ENCODE measurements around the gene SLC29A3.

SLC29A3 gene

GRCh38 chr10:71347587-71348395, 28.7 kb downstream of the SLC29A3 start:
- FAIRE-seq: no peak
- TF ChIP-seq SPI1 (IDR thresholded peaks at IDR 0.05; ENCODE audit: low read depth, low read length) (no peak), POLR2AphosphoS5 (IDR thresholded peaks at IDR 0.05; ENCODE audit: low read depth, low read length) (no peak), TAF1 (IDR thresholded peaks at IDR 0.05; ENCODE audit: low read depth, low read length) (no peak), POU2F2 (IDR thresholded peaks at IDR 0.05; ENCODE audit: low read depth, low read length) (no peak), PAX5 (IDR thresholded peaks at IDR 0.05; ENCODE audit: insufficient read depth, low read length, severe bottlenecking) (no peak), POLR2A (IDR thresholded peaks at IDR 0.05; ENCODE audit: low read depth, low read length) (no peak)
- DNase-seq (ENCODE audit: insufficient read length, low spot score): no peak

- DNase-seq (ENCODE audit: insufficient read length, low spot score): no peak
- TF ChIP-seq SPI1 (IDR thresholded peaks at IDR 0.05; ENCODE audit: low read depth, low read length): no peak
- no peak for TF ChIP-seq POU2F2 (IDR thresholded peaks at IDR 0.05; ENCODE audit: low read depth, low read length)
- TF ChIP-seq TAF1 (IDR thresholded peaks at IDR 0.05; ENCODE audit: low read depth, low read length): no peak
- no peak for TF ChIP-seq PAX5 (IDR thresholded peaks at IDR 0.05; ENCODE audit: insufficient read depth, low read length, severe bottlenecking)
- no peak for TF ChIP-seq POLR2A (IDR thresholded peaks at IDR 0.05; ENCODE audit: low read depth, low read length)
- TF ChIP-seq POLR2AphosphoS5 (IDR thresholded peaks at IDR 0.05; ENCODE audit: low read depth, low read length): no peak
- FAIRE-seq: no peak
These were observed 29.8 kb downstream of the SLC29A3 start for GRCh38 chr10:71348850-71349249.

GRCh38 chr10:71349406-71349805, 30.3 kb downstream of the SLC29A3 start:
- no peak for FAIRE-seq
- no peak for TF ChIP-seq POLR2AphosphoS5 (IDR thresholded peaks at IDR 0.05; ENCODE audit: low read depth, low read length)
- TF ChIP-seq SPI1 (IDR thresholded peaks at IDR 0.05; ENCODE audit: low read depth, low read length): no peak
- no peak for TF ChIP-seq POLR2A (IDR thresholded peaks at IDR 0.05; ENCODE audit: low read depth, low read length)
- TF ChIP-seq PAX5 (IDR thresholded peaks at IDR 0.05; ENCODE audit: insufficient read depth, low read length, severe bottlenecking): no peak
- no peak for TF ChIP-seq TAF1 (IDR thresholded peaks at IDR 0.05; ENCODE audit: low read depth, low read length)
- no peak for TF ChIP-seq POU2F2 (IDR thresholded peaks at IDR 0.05; ENCODE audit: low read depth, low read length)
- no peak for DNase-seq (ENCODE audit: insufficient read length, low spot score)

- DNase-seq (ENCODE audit: insufficient read length, low spot score): no peak
- no peak for FAIRE-seq
- no peak for TF ChIP-seq TAF1 (IDR thresholded peaks at IDR 0.05; ENCODE audit: low read depth, low read length)
- TF ChIP-seq PAX5 (IDR thresholded peaks at IDR 0.05; ENCODE audit: insufficient read depth, low read length, severe bottlenecking): no peak
- no peak for TF ChIP-seq POU2F2 (IDR thresholded peaks at IDR 0.05; ENCODE audit: low read depth, low read length)
- TF ChIP-seq POLR2AphosphoS5 (IDR thresholded peaks at IDR 0.05; ENCODE audit: low read depth, low read length): no peak
- TF ChIP-seq SPI1 (IDR thresholded peaks at IDR 0.05; ENCODE audit: low read depth, low read length): no peak
- TF ChIP-seq POLR2A (IDR thresholded peaks at IDR 0.05; ENCODE audit: low read depth, low read length): no peak
These were observed 32.0 kb downstream of the SLC29A3 start for GRCh38 chr10:71351087-71351486.

- DNase-seq (ENCODE audit: insufficient read length, low spot score): no peak
- FAIRE-seq: no peak
These were observed 32.7 kb downstream of the SLC29A3 start for GRCh38 chr10:71351628-71352319.

GRCh38 chr10:71353639-71354038, 34.6 kb downstream of the SLC29A3 start:
- TF ChIP-seq POU2F2 (IDR thresholded peaks at IDR 0.05; ENCODE audit: low read depth, low read length): no peak
- no peak for TF ChIP-seq POLR2A (IDR thresholded peaks at IDR 0.05; ENCODE audit: low read depth, low read length)
- no peak for TF ChIP-seq SPI1 (IDR thresholded peaks at IDR 0.05; ENCODE audit: low read depth, low read length)
- TF ChIP-seq TAF1 (IDR thresholded peaks at IDR 0.05; ENCODE audit: low read depth, low read length): no peak
- no peak for TF ChIP-seq POLR2AphosphoS5 (IDR thresholded peaks at IDR 0.05; ENCODE audit: low read depth, low read length)
- TF ChIP-seq PAX5 (IDR thresholded peaks at IDR 0.05; ENCODE audit: insufficient read depth, low read length, severe bottlenecking): no peak
- FAIRE-seq: no peak
- no peak for DNase-seq (ENCODE audit: insufficient read length, low spot score)

More at GRCh38 chr10:71351628-71352319, 32.7 kb downstream of the SLC29A3 start:
- TF ChIP-seq POLR2AphosphoS5 (IDR thresholded peaks at IDR 0.05; ENCODE audit: low read depth, low read length): no peak
- TF ChIP-seq POU2F2 (IDR thresholded peaks at IDR 0.05; ENCODE audit: low read depth, low read length): no peak
- no peak for TF ChIP-seq SPI1 (IDR thresholded peaks at IDR 0.05; ENCODE audit: low read depth, low read length)
- TF ChIP-seq POLR2A (IDR thresholded peaks at IDR 0.05; ENCODE audit: low read depth, low read length): no peak
- no peak for TF ChIP-seq TAF1 (IDR thresholded peaks at IDR 0.05; ENCODE audit: low read depth, low read length)
- no peak for TF ChIP-seq PAX5 (IDR thresholded peaks at IDR 0.05; ENCODE audit: insufficient read depth, low read length, severe bottlenecking)

- no peak for FAIRE-seq
- no peak for DNase-seq (ENCODE audit: insufficient read length, low spot score)
- TF ChIP-seq TAF1 (IDR thresholded peaks at IDR 0.05; ENCODE audit: low read depth, low read length) (no peak), SPI1 (IDR thresholded peaks at IDR 0.05; ENCODE audit: low read depth, low read length) (no peak), POU2F2 (IDR thresholded peaks at IDR 0.05; ENCODE audit: low read depth, low read length) (no peak), PAX5 (IDR thresholded peaks at IDR 0.05; ENCODE audit: insufficient read depth, low read length, severe bottlenecking) (no peak), POLR2AphosphoS5 (IDR thresholded peaks at IDR 0.05; ENCODE audit: low read depth, low read length) (no peak), POLR2A (IDR thresholded peaks at IDR 0.05; ENCODE audit: low read depth, low read length) (no peak)
These were observed 35.7 kb downstream of the SLC29A3 start for GRCh38 chr10:71354776-71355175.

- FAIRE-seq: no peak
- no peak for DNase-seq (ENCODE audit: insufficient read length, low spot score)
- TF ChIP-seq POU2F2 (IDR thresholded peaks at IDR 0.05; ENCODE audit: low read depth, low read length): no peak
- TF ChIP-seq PAX5 (IDR thresholded peaks at IDR 0.05; ENCODE audit: insufficient read depth, low read length, severe bottlenecking): no peak
- TF ChIP-seq POLR2A (IDR thresholded peaks at IDR 0.05; ENCODE audit: low read depth, low read length): no peak
- TF ChIP-seq SPI1 (IDR thresholded peaks at IDR 0.05; ENCODE audit: low read depth, low read length): no peak
- no peak for TF ChIP-seq TAF1 (IDR thresholded peaks at IDR 0.05; ENCODE audit: low read depth, low read length)
- TF ChIP-seq POLR2AphosphoS5 (IDR thresholded peaks at IDR 0.05; ENCODE audit: low read depth, low read length): no peak
These were observed 36.8 kb downstream of the SLC29A3 start for GRCh38 chr10:71355886-71356285.

- no peak for DNase-seq (ENCODE audit: insufficient read length, low spot score)
- TF ChIP-seq POLR2AphosphoS5 (IDR thresholded peaks at IDR 0.05; ENCODE audit: low read depth, low read length): no peak
- TF ChIP-seq POLR2A (IDR thresholded peaks at IDR 0.05; ENCODE audit: low read depth, low read length): no peak
- no peak for TF ChIP-seq POU2F2 (IDR thresholded peaks at IDR 0.05; ENCODE audit: low read depth, low read length)
- TF ChIP-seq PAX5 (IDR thresholded peaks at IDR 0.05; ENCODE audit: insufficient read depth, low read length, severe bottlenecking): no peak
- no peak for TF ChIP-seq TAF1 (IDR thresholded peaks at IDR 0.05; ENCODE audit: low read depth, low read length)
- no peak for TF ChIP-seq SPI1 (IDR thresholded peaks at IDR 0.05; ENCODE audit: low read depth, low read length)
- no peak for FAIRE-seq
These were observed 38.8 kb downstream of the SLC29A3 start for GRCh38 chr10:71357792-71358265.

Data from GM12891 (cell line).